ENCODE measurements around the gene ARHGEF7.
"Not testable (repeated sequence)": the region's sequence is repeated elsewhere in the genome, so short reads cannot be mapped to it uniquely, and the experiment has no call there.

The ARHGEF7 gene

GRCh38 chr13:111115061-111115964 is at the start of gene ARHGEF7:
ARHGEF7 (plus strand) TSS chr13:111115310; CDS start chr13:111115527, 217 bp downstream.
- DNase-seq (ENCODE audit: low spot score), result peak; percentile 11

GRCh38 chr13:111065698-111066097 is 49.4 kb upstream of the ARHGEF7 start:
- DNase-seq (ENCODE audit: low spot score), result no peak

GRCh38 chr13:111066544-111066943 is 48.6 kb upstream of the ARHGEF7 start:
- DNase-seq (ENCODE audit: low spot score), result no peak

- no peak for DNase-seq (ENCODE audit: low spot score)
These were observed 47.1 kb upstream of the ARHGEF7 start for GRCh38 chr13:111068009-111068350.

- not testable (repeated sequence) for DNase-seq (ENCODE audit: low spot score)
These were observed 44.0 kb upstream of the ARHGEF7 start for GRCh38 chr13:111071120-111071519.

GRCh38 chr13:111071526-111071925 is 43.6 kb upstream of the ARHGEF7 start:
- not testable (repeated sequence) for DNase-seq (ENCODE audit: low spot score)

- no peak for DNase-seq (ENCODE audit: low spot score)
These were observed 40.3 kb upstream of the ARHGEF7 start for GRCh38 chr13:111074826-111075225.

- DNase-seq (ENCODE audit: low spot score), result no peak
These were observed 38.7 kb upstream of the ARHGEF7 start for GRCh38 chr13:111076155-111077013.

- DNase-seq (ENCODE audit: low spot score), result no peak
These were observed 35.7 kb upstream of the ARHGEF7 start for GRCh38 chr13:111079375-111079774.

GRCh38 chr13:111080642-111081041 is 34.5 kb upstream of the ARHGEF7 start:
- no peak for DNase-seq (ENCODE audit: low spot score)

- DNase-seq (ENCODE audit: low spot score), result no peak
These were observed 32.9 kb upstream of the ARHGEF7 start for GRCh38 chr13:111082240-111082639.

- not testable (repeated sequence) for DNase-seq (ENCODE audit: low spot score)
These were observed 32.3 kb upstream of the ARHGEF7 start for GRCh38 chr13:111082769-111083168.

GRCh38 chr13:111083693-111084092 is 31.4 kb upstream of the ARHGEF7 start:
- not testable (repeated sequence) for DNase-seq (ENCODE audit: low spot score)

- no peak for DNase-seq (ENCODE audit: low spot score)
These were observed 24.9 kb upstream of the ARHGEF7 start for GRCh38 chr13:111090169-111090568.

GRCh38 chr13:111092685-111093084 is 22.4 kb upstream of the ARHGEF7 start:
- DNase-seq (ENCODE audit: low spot score), result no peak

- DNase-seq (ENCODE audit: low spot score), result no peak
These were observed 22.0 kb upstream of the ARHGEF7 start for GRCh38 chr13:111093136-111093535.

- no peak for DNase-seq (ENCODE audit: low spot score)
These were observed 21.5 kb upstream of the ARHGEF7 start for GRCh38 chr13:111093634-111094033.

- DNase-seq (ENCODE audit: low spot score), result no peak
These were observed 19.9 kb upstream of the ARHGEF7 start for GRCh38 chr13:111095031-111095840.

GRCh38 chr13:111095911-111096501 is 19.1 kb upstream of the ARHGEF7 start:
- DNase-seq (ENCODE audit: low spot score), result no peak

- DNase-seq (ENCODE audit: low spot score), result no peak
These were observed 15.8 kb upstream of the ARHGEF7 start for GRCh38 chr13:111099290-111099689.

- DNase-seq (ENCODE audit: low spot score), result no peak
These were observed 5.1 kb upstream of the ARHGEF7 start for GRCh38 chr13:111110054-111110453.

Measured in cerebellar cortex (tissue), 1 donor.